OCI-LY3 (cell line): ENCODE measurements around the gene SLC52A1.

ENCODE experiments used
- CTCF ChIP-seq: fragments of 200-600, 300-600 bp; sonication (generic); IDR thresholded peaks from 2 replicates; pipeline ENCODE4 v1.5.1; 2014; ENCODE audit warnings: antibody characterized with exemption, low read length, low read depth
- EZH2phosphoT487 ChIP-seq: fragments of 200-600 bp; shearing (Covaris generic); IDR thresholded peaks from 2 replicates; pipeline ENCODE4 v1.6.1; 2018; ENCODE audit warnings: antibody characterized with exemption, mixed run types, low read depth

GRCh38 chr17:5080591-5080990, 45.4 kb upstream of the SLC52A1 start:
- no peak for TF ChIP-seq CTCF
- TF ChIP-seq EZH2phosphoT487, result no peak
